H9 (cell line): ENCODE measurements around the gene TXNDC8. TPM values are rescaled to one million over a fixed set of nuclear protein-coding genes. Genes with fewer than 3 reads are reported as not detected.

ENCODE experiments used
- DNase-seq: peaks from one replicate; pipeline ENCODE4 v3.0.0-alpha.2; 2017
- H2AFZ ChIP-seq: one replicate; pipeline ENCODE4 v1.6.1; 2013; ENCODE audit warnings: mild to moderate bottlenecking, low read length, control low read depth, moderate library complexity
- H2AK5ac ChIP-seq: 2 replicates; pipeline ENCODE4 v1.6.1; 2013; ENCODE audit warnings: low read length, control low read depth, mixed read lengths; ENCODE audit not compliant: insufficient read length
- H2BK120ac ChIP-seq: one replicate; pipeline ENCODE4 v1.6.1; 2013; ENCODE audit warnings: low read depth, mild to moderate bottlenecking, low read length, control low read depth, inconsistent platforms; ENCODE audit not compliant: poor library complexity, severe bottlenecking
- H2BK12ac ChIP-seq: 2 replicates; pipeline ENCODE4 v1.6.1; 2013; ENCODE audit warnings: low read length, control low read depth, mixed read lengths, low read depth; ENCODE audit not compliant: insufficient read length
- H2BK15ac ChIP-seq: 2 replicates; pipeline ENCODE4 v1.6.1; 2013; ENCODE audit warnings: low read depth, low read length, control low read depth
- H2BK20ac ChIP-seq: one replicate; pipeline ENCODE4 v1.6.1; 2013; ENCODE audit warnings: low read depth, mild to moderate bottlenecking, low read length, control low read depth, inconsistent platforms; ENCODE audit not compliant: poor library complexity, severe bottlenecking
- H2BK5ac ChIP-seq: 2 replicates; pipeline ENCODE4 v1.6.1; 2013; ENCODE audit warnings: low read length, control low read depth, mixed read lengths; ENCODE audit not compliant: insufficient read length
- H3K14ac ChIP-seq: 2 replicates; pipeline ENCODE4 v1.6.1; 2013; ENCODE audit warnings: low read length, control low read depth; ENCODE audit not compliant: insufficient read depth
- H3K18ac ChIP-seq: 2 replicates; pipeline ENCODE4 v1.6.1; 2013; ENCODE audit warnings: low read depth, mild to moderate bottlenecking, mixed read lengths, low read length, control low read depth; ENCODE audit not compliant: insufficient read length
- H3K23ac ChIP-seq: 2 replicates; pipeline ENCODE4 v1.6.1; 2013; ENCODE audit warnings: low read length, control low read depth, mixed read lengths, low read depth; ENCODE audit not compliant: insufficient read length
- H3K23me2 ChIP-seq: 2 replicates; pipeline ENCODE4 v1.6.1; 2013; ENCODE audit warnings: low read depth, mild to moderate bottlenecking, mixed read lengths, low read length, control low read depth; ENCODE audit not compliant: insufficient read length, poor library complexity, severe bottlenecking
- H3K27ac ChIP-seq: 2 replicates; pipeline ENCODE4 v1.5.1; 2013; ENCODE audit warnings: low read length, control low read depth, mixed read lengths, low read depth; ENCODE audit not compliant: insufficient read length
- H3K27me3 ChIP-seq: 2 replicates; pipeline ENCODE4 v1.6.1; 2013; ENCODE audit warnings: low read length, control low read depth, inconsistent platforms; ENCODE audit not compliant: insufficient read depth
- H3K4ac ChIP-seq: 2 replicates; pipeline ENCODE4 v1.6.1; 2013; ENCODE audit warnings: low read depth, mild to moderate bottlenecking, control low read depth, inconsistent platforms, low read length, moderate library complexity
- H3K4me1 ChIP-seq: 2 replicates; pipeline ENCODE4 v1.6.1; 2013; ENCODE audit warnings: low read length, control low read depth, inconsistent platforms; ENCODE audit not compliant: insufficient read depth
- H3K4me2 ChIP-seq: 2 replicates; pipeline ENCODE4 v1.6.1; 2013; ENCODE audit warnings: low read length, control low read depth, mixed read lengths; ENCODE audit not compliant: insufficient read length, insufficient read depth
- H3K56ac ChIP-seq: 2 replicates; pipeline ENCODE4 v1.6.1; 2013; ENCODE audit warnings: low read depth, mild to moderate bottlenecking, mixed read lengths, low read length, control low read depth; ENCODE audit not compliant: insufficient read length
- H3K79me1 ChIP-seq: 2 replicates; pipeline ENCODE4 v1.6.1; 2013; ENCODE audit warnings: low read depth, mild to moderate bottlenecking, moderate library complexity, low read length, control low read depth, inconsistent platforms; ENCODE audit not compliant: insufficient read depth, poor library complexity, severe bottlenecking
- H3K79me2 ChIP-seq: 2 replicates; pipeline ENCODE4 v1.6.1; 2013; ENCODE audit warnings: low read length, control low read depth, inconsistent platforms; ENCODE audit not compliant: insufficient read depth
- H3K9ac ChIP-seq: 2 replicates; pipeline ENCODE4 v1.6.1; 2013; ENCODE audit warnings: low read length, control low read depth, mixed read lengths; ENCODE audit not compliant: insufficient read length; ENCODE audit errors: extremely low read depth
- H3K9me3 ChIP-seq: one replicate; pipeline ENCODE4 v1.6.1; 2013; ENCODE audit warnings: low read depth, low read length, inconsistent platforms; ENCODE audit not compliant: control insufficient read depth
- H3T11ph ChIP-seq: one replicate; pipeline ENCODE4 v1.6.1; 2013; ENCODE audit warnings: mild to moderate bottlenecking, low read length, control low read depth, inconsistent platforms
- H4K20me1 ChIP-seq: one replicate; pipeline ENCODE4 v1.6.1; 2013; ENCODE audit not compliant: control insufficient read depth, insufficient read length, insufficient read depth
- H4K5ac ChIP-seq: 2 replicates; pipeline ENCODE4 v1.6.1; 2013; ENCODE audit warnings: low read depth, mild to moderate bottlenecking, mixed read lengths, low read length, control low read depth; ENCODE audit not compliant: insufficient read length
- H4K8ac ChIP-seq: replicated peaks from 2 replicates; pipeline ENCODE4 v1.6.1; 2013; ENCODE audit warnings: low read length, control low read depth, mixed read lengths, low read depth; ENCODE audit not compliant: insufficient read length
- H4K91ac ChIP-seq: 2 replicates; pipeline ENCODE4 v1.6.1; 2013; ENCODE audit warnings: low read depth, mild to moderate bottlenecking, moderate library complexity, mixed read lengths, low read length, control low read depth; ENCODE audit not compliant: insufficient read length
- H3K27ac Mint-ChIP-seq, 3 experiments: 2 replicates in 2 of 3; 3 replicates in 1 of 3; pipeline ENCODE4 v1.8.0; 2020 to 2021; ENCODE audit warnings: mixed read lengths in 3 of 3, mild to moderate bottlenecking in 1 of 3, moderate library complexity in 1 of 3
- H3K27me3 Mint-ChIP-seq: 2 replicates; pipeline ENCODE4 v1.8.0; 2021; ENCODE audit warnings: low read depth, mild to moderate bottlenecking, moderate library complexity, mixed read lengths
- H3K36me3 Mint-ChIP-seq, 3 experiments: 2 replicates in 2 of 3; 3 replicates in 1 of 3; pipeline ENCODE4 v1.8.0; 2020 to 2021; ENCODE audit warnings: low read depth in 3 of 3, mixed read lengths in 3 of 3; ENCODE audit not compliant: insufficient read depth in 1 of 3
- H3K4me1 Mint-ChIP-seq, 2 experiments: 2 replicates each; pipeline ENCODE4 v1.8.0; 2020; ENCODE audit warnings: mixed read lengths in 2 of 2
- H3K4me3 Mint-ChIP-seq, 2 experiments: 2 replicates in 1 of 2; 3 replicates in 1 of 2; pipeline ENCODE4 v1.8.0; 2020 to 2021; ENCODE audit warnings: mild to moderate bottlenecking in 2 of 2, mixed read lengths in 2 of 2, moderate library complexity in 1 of 2
- H3K9me3 Mint-ChIP-seq, 2 experiments: 2 replicates in 1 of 2; 3 replicates in 1 of 2; pipeline ENCODE4 v1.8.0; 2020; ENCODE audit warnings: mild to moderate bottlenecking in 2 of 2, mixed read lengths in 2 of 2, moderate library complexity in 1 of 2
- WGBS: extraction: QIAGEN DNeasy Blood & Tissue Kit; methylation state at CpG from one replicate; pipeline ENCODE4 v1.1.7; 2013; ENCODE audit warnings: missing lambda C conversion rate, low lambda C conversion rate, mixed read lengths; ENCODE audit not compliant: insufficient read length; ENCODE audit errors: extremely low coverage; 5-methylcytosine and 5-hydroxymethylcytosine counted together
- total RNA-seq: library from RNA; stranded (reverse); gene quantifications from 2 replicates; pipeline ENCODE4 v1.2.1, GENCODE V29; 2021
- TF ChIP-seq, protein P1 (sequence below): fragments of 200-600 bp; sonication (generic); conservative IDR thresholded peaks from 3 replicates; pipeline ENCODE4 v1.8.0; 2021; ENCODE audit warnings: antibody characterized with exemption, mild to moderate bottlenecking

The TXNDC8 gene
- total RNA-seq, 1 experiment from 2014 or later: not detected

- Histone ChIP-seq H2BK120ac (no peak overlapping the region), H3K27me3 (no peaks in the 10 kb centered on the region), H2AFZ (no peak overlapping the region), H3K4ac (no peak overlapping the region), H2BK20ac (no peak overlapping the region), H3K27ac (no peak overlapping the region), H4K91ac (no peak overlapping the region), H3K14ac (no peak overlapping the region), H3K79me1 (no peaks in the 10 kb centered on the region), H2BK15ac (no peak overlapping the region), H4K5ac (no peak overlapping the region), H3K9ac (no peak overlapping the region), H3K56ac (no peak overlapping the region), H3K23me2 (no peaks in the 10 kb centered on the region), H3K79me2 (no peaks in the 10 kb centered on the region), H3K9me3 (no peaks in the 10 kb centered on the region), H3T11ph (no peak overlapping the region), H4K20me1 (no peaks in the 10 kb centered on the region), H2AK5ac (no peak overlapping the region), H3K18ac (no peak overlapping the region), H3K4me2 (no peak overlapping the region), H2BK5ac (no peak overlapping the region), H4K8ac (no peak overlapping the region), H3K23ac (no peak overlapping the region), H3K4me1 (no peaks in the 10 kb centered on the region), H2BK12ac (no peak overlapping the region)
- H3K27ac Mint-ChIP-seq: no peak overlapping the region
- no peaks in the 10 kb centered on the region for H3K27me3 Mint-ChIP-seq
- no peaks in the 10 kb centered on the region for H3K9me3 Mint-ChIP-seq
- no peaks in the 10 kb centered on the region for H3K36me3 Mint-ChIP-seq
- peak; percentile 30 for DNase-seq
- H3K4me1 Mint-ChIP-seq: no peaks in the 10 kb centered on the region
- no CpG with 5 or more reads among the region's 2 CpGs for WGBS
- no peak overlapping the region for H3K4me3 Mint-ChIP-seq
- TF ChIP-seq, protein P1, sequence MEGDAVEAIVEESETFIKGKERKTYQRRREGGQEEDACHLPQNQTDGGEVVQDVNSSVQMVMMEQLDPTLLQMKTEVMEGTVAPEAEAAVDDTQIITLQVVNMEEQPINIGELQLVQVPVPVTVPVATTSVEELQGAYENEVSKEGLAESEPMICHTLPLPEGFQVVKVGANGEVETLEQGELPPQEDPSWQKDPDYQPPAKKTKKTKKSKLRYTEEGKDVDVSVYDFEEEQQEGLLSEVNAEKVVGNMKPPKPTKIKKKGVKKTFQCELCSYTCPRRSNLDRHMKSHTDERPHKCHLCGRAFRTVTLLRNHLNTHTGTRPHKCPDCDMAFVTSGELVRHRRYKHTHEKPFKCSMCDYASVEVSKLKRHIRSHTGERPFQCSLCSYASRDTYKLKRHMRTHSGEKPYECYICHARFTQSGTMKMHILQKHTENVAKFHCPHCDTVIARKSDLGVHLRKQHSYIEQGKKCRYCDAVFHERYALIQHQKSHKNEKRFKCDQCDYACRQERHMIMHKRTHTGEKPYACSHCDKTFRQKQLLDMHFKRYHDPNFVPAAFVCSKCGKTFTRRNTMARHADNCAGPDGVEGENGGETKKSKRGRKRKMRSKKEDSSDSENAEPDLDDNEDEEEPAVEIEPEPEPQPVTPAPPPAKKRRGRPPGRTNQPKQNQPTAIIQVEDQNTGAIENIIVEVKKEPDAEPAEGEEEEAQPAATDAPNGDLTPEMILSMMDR: peak; percentile 72
Measured at GRCh38 chr9:110340306-110340705, 2.6 kb upstream of the TXNDC8 start.
